Esophagus squamous epithelium (tissue), 4 donors: ENCODE data around the gene SOCS3.

Source experiments
- CTCF ChIP-seq, 6 experiments: fragments of 450-650 bp in 4 of 6; fragments of 200-600 bp in 2 of 6; sonication (generic) in 2 of 6; IDR thresholded peaks; one replicate each; pipeline ENCODE4 v1.5.1; 2016 to 2019; ENCODE audit warnings: antibody characterized with exemption in 6 of 6, mild to moderate bottlenecking in 4 of 6, moderate library complexity in 4 of 6
- POLR2A ChIP-seq, 4 donors: fragments of 450-650 bp; IDR thresholded peaks; one replicate each; pipeline ENCODE4 v1.6.1; 2017; ENCODE audit warnings: antibody characterized with exemption in 4 of 4, mild to moderate bottlenecking in 4 of 4, moderate library complexity in 3 of 4

DNA sequence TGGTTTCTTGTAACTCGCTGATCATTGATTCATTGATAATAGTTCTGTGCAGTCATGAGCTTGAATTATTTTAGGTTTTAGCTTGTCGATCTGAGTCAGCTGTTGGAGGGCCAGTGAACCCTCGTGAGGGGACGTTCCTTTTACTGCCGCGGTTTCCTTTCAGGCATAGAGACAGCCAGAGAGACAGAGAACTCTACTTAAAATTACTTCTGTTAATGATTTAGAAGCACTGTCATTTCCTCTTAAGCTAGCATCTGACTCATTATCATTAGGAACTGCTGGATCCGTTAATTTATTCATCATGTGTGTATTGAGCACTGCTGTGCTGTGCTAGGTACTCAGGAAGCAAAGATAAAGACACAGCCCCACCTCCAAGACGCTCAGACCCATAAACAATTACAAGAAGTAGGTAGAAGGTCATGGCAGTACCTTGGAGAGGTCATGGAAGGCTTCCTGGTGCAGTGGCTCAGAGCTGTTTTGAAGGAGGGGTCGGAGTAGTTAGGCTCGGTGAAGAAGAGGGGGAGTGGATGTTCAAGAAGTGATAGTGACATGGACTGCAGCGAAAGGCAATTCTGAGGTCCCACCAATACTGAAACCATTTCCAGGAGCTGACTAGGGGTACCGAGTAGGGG lies 21.8 kb upstream of the SOCS3 start:
- TF ChIP-seq CTCF (IDR thresholded peaks at IDR 0.05) (no peak), POLR2A (IDR thresholded peaks at IDR 0.05) (peak in 1 of 4 donors; percentile 40)
